Measurements from ENCODE around the gene HTR4. TPM values are rescaled to one million over a fixed set of nuclear protein-coding genes. Genes with fewer than 3 reads are reported as not detected.
A peak's percentile ranks its signal among the peaks of the same experiment; 100 is the strongest.

Gene HTR4
- polyA plus RNA-seq, 1 donor from 2014 or later = not detected

GRCh38 chr5:148574167-148574566 lies 80.2 kb downstream of the HTR4 start:
- no peak overlapping the region for H3K27ac ChIP-seq (ENCODE audit: low read length)
- no peak overlapping the region for H3K4me2 ChIP-seq (ENCODE audit: low read length)
- TF ChIP-seq TAF1 (IDR thresholded peaks at IDR 0.05; ENCODE audit: low read depth) (no peak), POLR2AphosphoS5 (IDR thresholded peaks at IDR 0.05) (peak; percentile 15)
- H3K36me3 ChIP-seq (ENCODE audit: insufficient read depth, low read length) = no peaks in the 10 kb centered on the region
- H3K4me3 ChIP-seq (ENCODE audit: low read length) = no peak overlapping the region
- H3K9me3 ChIP-seq (ENCODE audit: low read length) = no peaks in the 10 kb centered on the region
- no peak overlapping the region for H3K9ac ChIP-seq (ENCODE audit: low read length)
- H3F3A ChIP-seq (ENCODE audit: insufficient read depth, low read length, poor library complexity, severe bottlenecking) = no peaks in the 10 kb centered on the region
- no peak overlapping the region for H2AFZ ChIP-seq (ENCODE audit: low read depth, low read length)
- H4K20me1 ChIP-seq (ENCODE audit: insufficient read depth) = no peaks in the 10 kb centered on the region
- H3K27me3 ChIP-seq (ENCODE audit: insufficient read depth, low read depth, low read length) = no peaks in the 10 kb centered on the region
- H3K9me2 ChIP-seq (ENCODE audit: insufficient read depth, low read length) = no peaks in the 10 kb centered on the region
- H3K79me2 ChIP-seq (replicated peaks; ENCODE audit: insufficient read depth, low read length) = no peaks in the 10 kb centered on the region

DNA sequence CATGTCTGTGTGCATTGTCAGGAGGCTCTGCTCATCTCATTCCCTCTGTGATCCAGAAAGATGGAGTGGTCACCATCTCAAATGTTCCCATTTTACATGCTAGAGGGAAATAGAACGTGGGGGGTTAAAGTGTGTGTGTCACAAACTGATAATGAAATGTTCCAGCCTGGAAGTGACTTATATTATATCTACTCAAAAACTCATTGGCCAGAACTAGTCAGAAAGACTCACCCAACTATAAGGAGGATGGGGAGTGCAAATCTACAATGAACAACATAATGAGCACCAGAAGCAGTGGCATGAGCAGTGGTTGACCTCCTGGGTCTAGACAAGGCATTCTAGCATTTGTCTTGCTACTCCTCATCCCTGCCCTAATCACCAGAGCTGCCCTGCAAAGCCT lies 81.0 kb downstream of the HTR4 start:
- Histone ChIP-seq H4K20me1 (ENCODE audit: insufficient read depth) (no peaks in the 10 kb centered on the region), H3K4me3 (ENCODE audit: low read length) (no peak overlapping the region), H3K27ac (ENCODE audit: low read length) (no peak overlapping the region), H2AFZ (ENCODE audit: low read depth, low read length) (no peak overlapping the region), H3K9ac (ENCODE audit: low read length) (no peak overlapping the region), H3K79me2 (replicated peaks; ENCODE audit: insufficient read depth, low read length) (no peaks in the 10 kb centered on the region), H3K9me2 (ENCODE audit: insufficient read depth, low read length) (no peaks in the 10 kb centered on the region), H3K36me3 (ENCODE audit: insufficient read depth, low read length) (no peaks in the 10 kb centered on the region), H3K27me3 (ENCODE audit: insufficient read depth, low read depth, low read length) (no peaks in the 10 kb centered on the region), H3K9me3 (ENCODE audit: low read length) (no peaks in the 10 kb centered on the region), H3F3A (ENCODE audit: insufficient read depth, low read length, poor library complexity, severe bottlenecking) (no peaks in the 10 kb centered on the region), H3K4me2 (ENCODE audit: low read length) (no peak overlapping the region)
- TF ChIP-seq POLR2AphosphoS5 (IDR thresholded peaks at IDR 0.05) (no peak), MXI1 (conservative IDR thresholded peaks at IDR 0.05; ENCODE audit: poor library complexity, severe bottlenecking) (no peak), EP300 (conservative IDR thresholded peaks at IDR 0.05; ENCODE audit: poor library complexity, severe bottlenecking) (no peak), TAF1 (IDR thresholded peaks at IDR 0.05; ENCODE audit: low read depth) (no peak), SMC3 (conservative IDR thresholded peaks at IDR 0.05; ENCODE audit: poor library complexity) (no peak), CTCF (IDR thresholded peaks at IDR 0.05; ENCODE audit: poor library complexity, severe bottlenecking) (no peak), REST (IDR thresholded peaks at IDR 0.05; ENCODE audit: borderline replicate concordance) (no peak), RAD21 (conservative IDR thresholded peaks at IDR 0.05) (no peak), EZH2 (IDR thresholded peaks at IDR 0.05; ENCODE audit: borderline replicate concordance, insufficient read depth, low read length, poor library complexity, severe bottlenecking) (no peak)

- H3K4me3 ChIP-seq (ENCODE audit: low read length) = no peak overlapping the region
- H3K79me2 ChIP-seq (replicated peaks; ENCODE audit: insufficient read depth, low read length) = no peaks in the 10 kb centered on the region
- H3F3A ChIP-seq (ENCODE audit: insufficient read depth, low read length, poor library complexity, severe bottlenecking) = no peaks in the 10 kb centered on the region
- no peak overlapping the region for H2AFZ ChIP-seq (ENCODE audit: low read depth, low read length)
- TF ChIP-seq CTCF (IDR thresholded peaks at IDR 0.05; ENCODE audit: poor library complexity, severe bottlenecking) = no peak
- no peak for TF ChIP-seq REST (IDR thresholded peaks at IDR 0.05; ENCODE audit: borderline replicate concordance)
- no peak for TF ChIP-seq EP300 (conservative IDR thresholded peaks at IDR 0.05; ENCODE audit: poor library complexity, severe bottlenecking)
- no peak for TF ChIP-seq POLR2AphosphoS5 (IDR thresholded peaks at IDR 0.05)
- TF ChIP-seq TAF1 (IDR thresholded peaks at IDR 0.05; ENCODE audit: low read depth) = no peak
- TF ChIP-seq MXI1 (conservative IDR thresholded peaks at IDR 0.05; ENCODE audit: poor library complexity, severe bottlenecking) = no peak
- TF ChIP-seq RAD21 (conservative IDR thresholded peaks at IDR 0.05) = no peak
- TF ChIP-seq EZH2 (IDR thresholded peaks at IDR 0.05; ENCODE audit: borderline replicate concordance, insufficient read depth, low read length, poor library complexity, severe bottlenecking) = no peak
- TF ChIP-seq SMC3 (conservative IDR thresholded peaks at IDR 0.05; ENCODE audit: poor library complexity) = no peak
- no peaks in the 10 kb centered on the region for H3K36me3 ChIP-seq (ENCODE audit: insufficient read depth, low read length)
- H3K27ac ChIP-seq (ENCODE audit: low read length) = no peak overlapping the region
- no peaks in the 10 kb centered on the region for H3K9me3 ChIP-seq (ENCODE audit: low read length)
- no peaks in the 10 kb centered on the region for H3K9me2 ChIP-seq (ENCODE audit: insufficient read depth, low read length)
- no peaks in the 10 kb centered on the region for H3K27me3 ChIP-seq (ENCODE audit: insufficient read depth, low read depth, low read length)
- H3K4me2 ChIP-seq (ENCODE audit: low read length) = no peak overlapping the region
- no peaks in the 10 kb centered on the region for H4K20me1 ChIP-seq (ENCODE audit: insufficient read depth)
- H3K9ac ChIP-seq (ENCODE audit: low read length) = no peak overlapping the region
These were observed 84.4 kb downstream of the HTR4 start for GRCh38 chr5:148569948-148570347.

Measured in neural cell (in vitro differentiated cells).